Activated T-cell treated with anti-CD3 and anti-CD28 coated beads, Interleukin-2, amount 50 U/mL, for 4 hours (primary cell): ENCODE measurements around the gene CPTP. TPM values are rescaled to one million over a fixed set of nuclear protein-coding genes. Genes with fewer than 3 reads are reported as not detected.

Experiments
- ATAC-seq, 2 donors: fragments of 200-7000 bp; cut with Tn5 transposase; one replicate each; pipeline ENCODE4 v1.10.0; 2021
- DNase-seq: peaks from one replicate; pipeline ENCODE4 v3.0.0-alpha.2; 2020
- H3K27me3 Mint-ChIP-seq: one replicate; pipeline ENCODE4 v1.8.0; 2021; ENCODE audit warnings: low read depth, mixed read lengths
- H3K36me3 Mint-ChIP-seq: one replicate; pipeline ENCODE4 v1.8.0; 2022; ENCODE audit warnings: mixed read lengths; ENCODE audit not compliant: insufficient read depth
- H3K4me1 Mint-ChIP-seq: one replicate; pipeline ENCODE4 v1.8.0; 2021; ENCODE audit warnings: low read depth, mixed read lengths
- H3K4me3 Mint-ChIP-seq: one replicate; pipeline ENCODE4 v1.8.0; 2021; ENCODE audit warnings: mild to moderate bottlenecking, moderate library complexity, mixed read lengths
- H3K9me3 Mint-ChIP-seq: one replicate; pipeline ENCODE4 v1.8.0; 2021; ENCODE audit warnings: mixed read lengths
- total RNA-seq, 3 donors: library from RNA; stranded (reverse); gene quantifications; one replicate each; pipeline ENCODE4 v1.2.1, GENCODE V29; 2021

The CPTP gene
- 10 to 100 TPM; 16.0 to 18.4 (median 18.1) TPM for total RNA-seq

DNA sequence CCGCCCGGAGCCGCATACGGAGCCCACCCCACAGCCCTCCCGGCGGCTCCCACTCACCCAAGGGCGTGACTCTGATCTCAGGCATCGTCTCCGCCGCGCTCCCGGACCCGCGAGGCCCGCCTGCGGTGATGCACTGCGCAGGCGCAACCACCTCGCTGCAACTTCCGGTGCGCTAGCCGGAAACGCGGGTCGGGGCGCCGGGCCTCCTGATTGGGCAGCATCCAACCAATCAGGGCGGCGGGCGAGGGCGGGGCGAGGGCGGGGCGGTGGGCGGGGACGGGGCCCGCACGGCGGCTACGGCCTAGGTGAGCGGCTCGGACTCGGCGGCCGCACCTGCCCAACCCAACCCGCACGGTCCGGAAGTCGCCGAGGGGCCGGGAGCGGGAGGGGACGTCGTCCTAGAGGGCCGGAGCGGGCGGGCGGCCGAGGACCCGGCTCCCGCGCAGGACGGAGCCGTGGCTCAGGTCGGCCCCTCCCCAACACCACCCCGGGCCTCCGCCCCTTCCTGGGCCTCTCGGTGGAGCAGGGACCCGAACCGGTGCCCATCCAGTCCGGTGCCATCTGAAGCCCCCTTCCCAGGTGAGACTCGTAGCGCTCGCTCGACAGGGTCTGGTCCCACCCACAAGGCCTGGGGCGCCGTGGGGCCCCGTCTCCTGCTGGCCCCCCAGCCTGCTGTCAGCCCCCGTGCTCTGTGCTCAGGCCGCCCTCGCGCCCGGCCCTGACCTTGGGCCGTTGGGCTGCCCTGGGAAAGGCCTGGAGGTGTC, at the start of gene CPTP, which contains the start of gene INTS11:
Gene CPTP (plus strand): TSS at position 279 of the 764 bp plus-strand sequence. CDS start 2,109 bp downstream, outside the sequence.
Gene INTS11 (minus strand): TSS at position 137 of the 764 bp plus-strand sequence. CDS start 52 bp downstream, at position 85.
- DNase-seq (peak; percentile 96), ATAC-seq (peak; percentile 84 to 85)

DNA sequence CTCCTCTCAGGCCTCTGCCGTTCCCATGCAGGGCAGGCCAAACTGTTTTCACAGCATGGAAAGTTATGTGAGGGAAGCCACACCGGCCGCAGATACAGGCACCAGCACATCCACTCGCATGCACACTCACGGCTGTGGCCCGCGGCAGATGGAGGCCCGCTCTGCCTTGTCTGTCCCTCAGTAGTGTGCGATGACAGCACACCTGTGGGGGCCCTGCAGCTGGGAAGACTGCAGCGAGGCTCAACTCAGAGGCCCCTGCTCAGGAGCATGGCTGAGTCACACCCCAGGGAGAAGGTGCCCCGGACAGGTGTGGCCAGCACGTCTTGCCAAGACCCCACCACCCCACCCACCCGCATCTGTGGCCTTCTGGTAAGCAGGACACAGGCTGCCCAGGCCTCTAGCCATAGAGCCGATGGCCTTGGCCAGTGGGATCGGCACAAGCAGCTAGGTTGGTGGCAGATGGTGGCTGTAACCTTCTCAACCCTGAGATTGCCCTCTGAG, 49.6 kb upstream of the CPTP start:
- DNase-seq (no peak), ATAC-seq (no peak)
- Mint-ChIP-seq H3K9me3 (no peaks in the 10 kb centered on the region), H3K4me1 (peaks cover 34% of the 10 kb centered on the region), H3K36me3 (peaks cover 8% of the 10 kb centered on the region), H3K27me3 (no peaks in the 10 kb centered on the region), H3K4me3 (peak overlapping the region; percentile 72)

More for the DNA sequence above, at the start of gene CPTP, which contains the start of gene INTS11:
- Mint-ChIP-seq H3K4me3 (peak within 1 kb of the TSS; percentile 91), H3K9me3 (no peaks in the 10 kb centered on the region), H3K4me1 (peaks cover 31% of the 10 kb centered on the region), H3K36me3 (peaks cover 5% of the 10 kb centered on the region), H3K27me3 (no peaks in the 10 kb centered on the region)

DNA sequence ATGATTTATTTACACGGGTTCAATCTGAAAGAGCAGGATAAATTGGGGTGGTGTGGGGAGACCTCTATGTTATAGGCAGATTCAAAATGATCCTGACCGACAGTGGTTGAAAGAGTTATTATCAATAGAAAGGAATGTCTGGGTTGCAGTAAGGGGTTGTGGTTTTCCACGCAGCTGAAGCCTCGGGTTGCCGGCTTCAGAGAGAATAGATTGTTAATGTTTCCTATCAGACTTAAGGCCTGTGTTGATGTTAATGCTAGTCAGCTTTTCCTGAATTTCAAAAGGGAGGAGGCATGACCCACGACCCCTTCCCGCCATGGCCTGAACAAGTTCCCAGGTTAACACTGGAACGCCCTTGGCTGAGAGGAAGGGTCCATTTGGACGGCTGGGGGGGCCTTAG, 48.8 kb upstream of the CPTP start:
- DNase-seq, result no peak
- Mint-ChIP-seq H3K27me3 (no peaks in the 10 kb centered on the region), H3K36me3 (peaks cover 3% of the 10 kb centered on the region), H3K4me3 (peak overlapping the region; percentile 46), H3K9me3 (no peaks in the 10 kb centered on the region), H3K4me1 (peaks cover 26% of the 10 kb centered on the region)
- ATAC-seq, result no peak

DNA sequence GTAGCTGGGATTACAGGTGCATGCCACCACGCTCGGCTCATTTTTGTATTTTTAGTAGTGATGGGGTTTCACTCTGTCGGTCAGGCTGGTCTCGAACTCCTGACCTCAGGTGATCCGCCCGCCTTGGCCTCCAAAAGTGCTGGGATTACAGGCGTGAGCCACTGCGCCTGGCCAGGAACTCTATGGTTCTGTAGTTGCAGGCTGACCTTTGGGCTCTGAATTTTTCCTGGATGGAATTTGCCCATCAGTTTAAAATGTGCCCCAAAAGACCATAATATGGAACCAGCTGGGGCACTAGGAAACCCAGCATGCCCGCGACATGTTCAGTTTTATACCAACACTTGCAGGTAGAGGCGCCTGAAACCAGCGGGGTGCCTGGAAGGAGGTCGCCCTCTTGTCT, 46.0 kb upstream of the CPTP start:
- DNase-seq (no peak), ATAC-seq (no peak)
- H3K36me3 Mint-ChIP-seq, result no peaks in the 10 kb centered on the region
- no peaks in the 10 kb centered on the region for H3K9me3 Mint-ChIP-seq
- H3K4me1 Mint-ChIP-seq, result peaks cover 4% of the 10 kb centered on the region
- H3K27me3 Mint-ChIP-seq, result no peaks in the 10 kb centered on the region
- no peak overlapping the region for H3K4me3 Mint-ChIP-seq

DNA sequence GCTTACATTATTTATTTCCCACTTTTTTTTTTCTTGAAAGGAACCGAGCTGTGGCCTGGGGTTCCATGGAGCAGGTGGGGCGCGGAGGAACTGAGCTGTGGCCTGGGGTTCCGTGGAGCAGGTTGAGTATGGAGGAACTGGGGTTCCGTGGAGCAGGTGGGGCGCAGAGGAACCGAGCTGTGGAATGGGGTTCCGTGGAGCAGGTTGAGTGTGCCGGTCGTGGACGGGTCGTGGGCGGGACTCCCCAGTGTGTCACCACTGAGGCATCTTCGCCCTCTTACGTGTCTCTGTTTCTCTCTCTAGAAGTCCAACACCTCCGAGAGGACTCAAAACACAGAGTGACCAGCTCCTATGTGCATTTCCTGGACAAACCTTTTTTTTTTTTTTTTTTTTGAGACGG, 45.6 kb upstream of the CPTP start:
- H3K4me1 Mint-ChIP-seq, result peaks cover 4% of the 10 kb centered on the region
- no peaks in the 10 kb centered on the region for H3K27me3 Mint-ChIP-seq
- H3K9me3 Mint-ChIP-seq, result no peaks in the 10 kb centered on the region
- DNase-seq, result no peak
- no peak overlapping the region for H3K4me3 Mint-ChIP-seq
- ATAC-seq, result no peak
- no peaks in the 10 kb centered on the region for H3K36me3 Mint-ChIP-seq

DNA sequence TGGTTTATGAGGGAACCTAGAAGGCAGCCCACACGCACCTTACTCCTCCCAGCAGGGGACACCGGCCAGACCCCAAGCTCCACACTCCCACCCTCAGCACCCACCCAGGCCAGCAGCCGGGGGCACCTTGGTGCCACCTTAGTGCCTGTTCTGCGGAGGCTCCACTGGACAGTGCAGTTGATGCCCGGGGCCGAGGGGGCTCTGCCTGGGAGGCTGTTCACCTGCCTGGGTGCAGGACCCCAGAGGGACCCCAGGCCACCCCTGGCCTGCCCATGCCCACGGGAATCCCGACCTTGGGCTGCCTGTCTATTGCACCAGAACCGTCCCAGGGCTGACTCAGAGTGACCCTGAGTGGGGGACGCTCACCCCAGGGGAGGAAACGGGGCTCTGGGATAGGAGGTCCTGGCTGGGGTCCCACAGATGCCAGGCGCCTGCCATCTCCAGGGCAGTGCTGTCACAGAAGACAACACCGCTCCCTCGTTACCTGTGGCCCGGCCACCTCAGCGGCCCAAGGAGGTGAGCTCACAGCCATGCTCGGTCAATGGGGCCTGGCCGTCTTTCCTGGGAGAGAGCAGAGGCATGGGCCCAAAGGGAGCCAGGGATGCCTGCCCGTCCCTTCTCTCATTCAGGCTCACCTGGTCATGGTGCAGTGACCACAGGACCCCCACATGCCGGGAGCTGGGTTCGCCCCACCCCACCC, 43.7 kb upstream of the CPTP start:
- no peak for ATAC-seq
- H3K9me3 Mint-ChIP-seq, result no peaks in the 10 kb centered on the region
- no peak for DNase-seq
- no peaks in the 10 kb centered on the region for H3K36me3 Mint-ChIP-seq
- no peaks in the 10 kb centered on the region for H3K4me1 Mint-ChIP-seq
- H3K27me3 Mint-ChIP-seq, result no peaks in the 10 kb centered on the region
- no peak overlapping the region for H3K4me3 Mint-ChIP-seq

DNA sequence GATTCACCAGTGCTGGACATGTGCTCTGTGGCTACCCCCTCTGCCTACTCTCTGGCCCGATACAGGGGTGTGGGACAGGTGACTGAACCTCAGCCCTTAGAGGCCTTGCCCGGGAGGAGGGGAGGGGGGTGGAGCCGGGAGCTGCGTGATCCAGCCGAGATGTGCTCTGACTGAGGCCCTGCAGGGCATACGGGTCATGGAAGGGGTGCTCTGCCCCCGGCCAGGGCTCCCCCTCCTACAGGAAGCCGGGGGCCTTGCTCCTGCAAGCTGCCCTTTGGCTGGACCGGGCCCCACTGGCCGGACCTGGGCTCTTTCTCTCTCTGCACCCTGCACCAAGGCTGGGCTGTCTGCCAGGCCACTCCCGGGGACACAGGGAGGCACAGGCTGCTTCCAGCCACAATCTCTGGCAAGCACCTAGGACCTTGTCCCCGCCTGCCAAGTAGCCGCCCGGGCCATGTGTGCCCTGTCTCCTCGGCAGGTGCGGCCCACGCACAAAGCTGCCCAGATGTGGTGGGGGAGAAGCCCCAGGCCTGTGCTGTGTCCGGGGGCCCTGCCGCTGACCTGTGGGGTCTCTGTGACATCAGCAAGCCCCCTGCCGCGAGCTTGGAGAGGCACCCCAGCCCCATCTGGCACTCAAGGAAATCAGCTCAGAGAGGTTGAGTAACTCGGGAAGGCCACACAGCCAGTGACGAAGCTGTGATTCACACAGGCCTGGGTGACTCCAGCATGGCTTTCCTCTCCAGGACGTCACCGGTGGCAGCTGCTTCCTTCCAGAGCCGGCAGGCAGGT, 42.9 kb upstream of the CPTP start:
- no peak for DNase-seq
- H3K27me3 Mint-ChIP-seq, result no peaks in the 10 kb centered on the region

DNA sequence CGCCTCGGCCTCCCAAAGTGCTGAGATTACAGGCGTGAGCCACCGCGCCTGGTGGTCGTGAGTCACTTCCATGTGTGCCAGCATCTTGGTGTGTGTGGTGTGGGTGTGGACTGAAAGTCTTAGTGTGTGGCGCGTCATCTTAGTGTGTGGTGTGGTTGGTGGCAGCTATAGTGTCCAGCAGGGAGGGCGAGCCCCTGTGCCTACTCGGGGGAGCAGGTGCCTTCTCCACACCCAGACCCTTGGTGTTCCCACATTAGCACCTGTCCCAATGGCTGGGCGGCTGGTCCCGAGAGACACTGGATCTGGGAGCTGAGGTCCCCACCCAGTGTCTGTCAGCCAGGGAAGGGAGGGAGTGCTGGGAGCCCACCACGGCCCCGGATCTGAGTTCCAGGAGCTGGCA, 41.6 kb upstream of the CPTP start:
- H3K36me3 Mint-ChIP-seq, result no peaks in the 10 kb centered on the region

More for the DNA sequence above, 42.9 kb upstream of the CPTP start:
- Mint-ChIP-seq H3K4me3 (no peak overlapping the region), H3K4me1 (no peaks in the 10 kb centered on the region), H3K9me3 (no peaks in the 10 kb centered on the region), H3K36me3 (no peaks in the 10 kb centered on the region)
- no peak for ATAC-seq

DNA sequence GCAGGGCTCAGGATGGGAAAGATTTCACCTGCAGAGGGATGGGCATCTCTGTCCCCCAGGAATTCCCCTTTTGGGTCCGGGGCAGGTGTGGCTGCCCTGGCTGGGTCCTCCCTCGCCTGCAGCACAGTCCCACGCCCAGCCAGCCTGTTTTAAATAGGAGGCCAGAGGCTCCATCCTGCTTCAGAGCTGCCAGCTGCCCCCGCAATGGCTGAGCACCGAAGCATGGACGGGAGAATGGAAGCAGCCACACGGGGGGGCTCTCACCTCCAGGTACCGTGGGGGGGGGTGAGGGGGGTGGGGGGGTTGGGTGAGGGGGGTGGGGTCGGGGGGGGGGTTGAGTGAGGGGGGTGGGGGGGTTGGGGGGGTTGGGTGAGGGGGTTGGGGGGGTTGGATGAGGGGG, 40.8 kb upstream of the CPTP start:
- Mint-ChIP-seq H3K27me3 (no peaks in the 10 kb centered on the region), H3K9me3 (no peaks in the 10 kb centered on the region), H3K4me1 (no peaks in the 10 kb centered on the region), H3K4me3 (no peak overlapping the region), H3K36me3 (no peaks in the 10 kb centered on the region)
- ATAC-seq (no peak), DNase-seq (no peak)

More for the DNA sequence above, 41.6 kb upstream of the CPTP start:
- DNase-seq, result no peak
- Mint-ChIP-seq H3K4me1 (no peaks in the 10 kb centered on the region), H3K9me3 (no peaks in the 10 kb centered on the region), H3K4me3 (no peak overlapping the region), H3K27me3 (no peaks in the 10 kb centered on the region)
- peak in 1 of 2 donors; percentile 51 for ATAC-seq

DNA sequence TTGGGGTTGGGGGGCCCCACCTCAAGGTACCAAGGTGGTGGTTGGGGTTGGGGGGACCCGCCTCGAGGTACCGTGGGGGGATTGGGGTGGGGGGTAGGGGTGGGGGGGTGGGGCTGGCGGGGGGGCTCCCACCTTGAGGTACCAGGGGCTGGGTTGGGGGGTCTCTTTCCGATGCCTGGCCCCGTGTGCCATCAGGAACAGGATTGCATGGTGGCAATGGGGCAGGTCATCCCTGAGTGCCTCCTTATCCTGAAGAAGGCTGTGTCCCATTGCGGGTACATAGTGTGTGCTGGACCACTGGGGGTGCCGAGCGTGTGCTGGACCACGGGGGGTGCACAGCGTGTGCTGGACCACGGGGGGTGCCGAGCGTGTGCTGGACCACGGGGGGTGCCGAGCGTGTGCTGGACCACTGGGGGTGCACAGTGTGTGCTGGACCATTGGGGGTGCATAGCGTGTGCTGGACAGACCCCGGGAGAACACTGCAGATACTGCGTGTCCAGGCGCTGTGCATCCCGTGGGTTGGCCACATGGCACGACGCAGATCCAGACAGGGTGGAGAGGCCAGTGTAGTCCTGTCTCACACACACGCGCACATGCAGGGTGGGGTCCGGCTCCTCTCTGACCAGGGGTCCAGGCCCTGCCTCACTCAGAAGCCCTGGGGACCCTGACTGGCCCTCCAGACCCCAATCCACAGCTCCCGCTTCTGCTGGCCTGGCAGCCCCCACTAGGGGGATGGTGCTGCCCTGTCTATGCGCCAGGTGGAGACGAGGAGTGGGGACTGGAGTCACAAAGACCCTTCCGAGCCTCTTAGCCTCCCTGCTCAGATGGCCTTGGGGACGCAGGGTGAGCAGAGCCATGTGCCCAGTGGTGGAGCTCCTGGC, 40.1 kb upstream of the CPTP start:
- Mint-ChIP-seq H3K27me3 (no peaks in the 10 kb centered on the region), H3K4me3 (no peak overlapping the region), H3K36me3 (no peaks in the 10 kb centered on the region), H3K9me3 (no peaks in the 10 kb centered on the region), H3K4me1 (no peaks in the 10 kb centered on the region)
- ATAC-seq, result no peak
- DNase-seq, result no peak

DNA sequence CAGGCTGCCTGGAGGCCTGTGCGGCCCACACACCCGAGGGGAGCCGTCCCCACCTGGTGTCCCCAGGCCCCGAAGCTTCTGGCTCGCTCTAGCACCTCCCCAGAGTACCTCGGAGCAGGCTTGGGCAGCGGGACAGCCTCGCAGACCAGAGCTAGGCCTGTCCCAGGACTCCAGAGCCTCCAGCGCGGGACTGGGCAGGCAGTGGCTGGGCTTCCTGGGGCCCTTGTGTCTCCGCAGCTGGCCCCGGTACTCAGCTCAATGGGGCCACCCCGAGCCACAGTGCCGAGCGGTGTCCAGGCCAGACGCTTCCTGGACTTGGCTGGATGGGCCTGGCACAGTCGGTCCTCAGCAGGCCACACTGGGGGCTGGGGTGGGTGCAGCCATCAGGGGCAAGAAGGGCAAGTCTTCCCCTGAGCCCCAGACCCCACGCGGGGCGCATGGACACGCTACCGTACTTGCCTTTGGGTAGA, 39.5 kb upstream of the CPTP start:
- no peak for ATAC-seq
- Mint-ChIP-seq H3K27me3 (no peaks in the 10 kb centered on the region), H3K9me3 (no peaks in the 10 kb centered on the region)

DNA sequence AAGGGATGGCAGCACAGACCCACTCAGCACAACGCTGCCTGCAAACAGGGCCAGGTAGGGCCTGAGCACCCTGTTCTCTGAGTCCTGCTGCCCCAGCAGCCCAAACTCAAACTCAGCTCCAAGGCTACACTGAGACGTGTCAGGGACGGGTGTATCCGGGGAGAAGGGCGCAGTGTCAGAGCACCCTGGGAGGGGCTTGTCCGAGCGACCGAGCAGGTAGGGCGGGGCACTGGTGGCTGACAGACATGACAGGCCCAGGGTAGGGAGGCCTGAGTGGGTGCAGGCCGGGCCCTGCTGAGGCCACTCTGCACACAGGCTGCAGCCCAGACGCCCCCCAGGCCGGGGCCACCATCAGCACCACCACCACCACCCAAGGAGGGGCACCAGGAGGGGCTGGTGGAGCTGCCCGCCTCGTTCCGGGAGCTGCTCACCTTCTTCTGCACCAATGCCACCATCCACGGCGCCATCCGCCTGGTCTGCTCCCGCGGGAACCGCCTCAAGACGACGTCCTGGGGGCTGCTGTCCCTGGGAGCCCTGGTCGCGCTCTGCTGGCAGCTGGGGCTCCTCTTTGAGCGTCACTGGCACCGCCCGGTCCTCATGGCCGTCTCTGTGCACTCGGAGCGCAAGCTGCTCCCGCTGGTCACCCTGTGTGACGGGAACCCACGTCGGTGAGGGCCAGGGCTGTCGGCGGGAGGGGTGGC, 38.8 kb upstream of the CPTP start:
- no peaks in the 10 kb centered on the region for H3K9me3 Mint-ChIP-seq
- no peaks in the 10 kb centered on the region for H3K27me3 Mint-ChIP-seq
- DNase-seq, result no peak
- no peaks in the 10 kb centered on the region for H3K4me1 Mint-ChIP-seq
- H3K4me3 Mint-ChIP-seq, result no peak overlapping the region
- no peaks in the 10 kb centered on the region for H3K36me3 Mint-ChIP-seq
- no peak for ATAC-seq

More for the DNA sequence above, 39.5 kb upstream of the CPTP start:
- DNase-seq, result no peak
- H3K36me3 Mint-ChIP-seq, result no peaks in the 10 kb centered on the region
- H3K4me3 Mint-ChIP-seq, result no peak overlapping the region
- H3K4me1 Mint-ChIP-seq, result no peaks in the 10 kb centered on the region
